ENCODE results near the gene GPA33.

DNA sequence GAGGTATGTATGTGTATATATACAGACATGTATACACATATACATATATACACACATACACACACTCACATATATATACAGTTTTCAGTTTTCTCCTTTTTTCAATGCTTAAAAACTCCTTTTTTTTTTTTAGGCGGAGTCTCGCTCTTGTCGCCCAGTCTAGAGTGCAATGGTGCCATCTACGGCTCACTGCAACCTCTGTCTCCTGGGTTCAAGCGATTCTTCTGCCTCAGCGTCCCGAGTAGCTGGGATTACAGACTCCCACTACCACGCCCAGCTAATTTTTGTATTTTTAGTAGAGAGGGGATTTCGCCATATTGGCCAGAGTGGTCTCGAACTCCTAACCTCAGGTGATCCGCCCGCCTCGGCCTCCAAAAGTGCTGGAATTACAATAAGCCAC lies 30.7 kb upstream of the GPA33 start:
- TF ChIP-seq POLR2A (IDR thresholded peaks at IDR 0.05) = no peak
- TF ChIP-seq, protein P1, sequence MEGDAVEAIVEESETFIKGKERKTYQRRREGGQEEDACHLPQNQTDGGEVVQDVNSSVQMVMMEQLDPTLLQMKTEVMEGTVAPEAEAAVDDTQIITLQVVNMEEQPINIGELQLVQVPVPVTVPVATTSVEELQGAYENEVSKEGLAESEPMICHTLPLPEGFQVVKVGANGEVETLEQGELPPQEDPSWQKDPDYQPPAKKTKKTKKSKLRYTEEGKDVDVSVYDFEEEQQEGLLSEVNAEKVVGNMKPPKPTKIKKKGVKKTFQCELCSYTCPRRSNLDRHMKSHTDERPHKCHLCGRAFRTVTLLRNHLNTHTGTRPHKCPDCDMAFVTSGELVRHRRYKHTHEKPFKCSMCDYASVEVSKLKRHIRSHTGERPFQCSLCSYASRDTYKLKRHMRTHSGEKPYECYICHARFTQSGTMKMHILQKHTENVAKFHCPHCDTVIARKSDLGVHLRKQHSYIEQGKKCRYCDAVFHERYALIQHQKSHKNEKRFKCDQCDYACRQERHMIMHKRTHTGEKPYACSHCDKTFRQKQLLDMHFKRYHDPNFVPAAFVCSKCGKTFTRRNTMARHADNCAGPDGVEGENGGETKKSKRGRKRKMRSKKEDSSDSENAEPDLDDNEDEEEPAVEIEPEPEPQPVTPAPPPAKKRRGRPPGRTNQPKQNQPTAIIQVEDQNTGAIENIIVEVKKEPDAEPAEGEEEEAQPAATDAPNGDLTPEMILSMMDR (IDR thresholded peaks at IDR 0.05) = no peak
